Measurements from ENCODE around the gene CAPN15. TPM values are rescaled to one million over a fixed set of nuclear protein-coding genes. Genes with fewer than 3 reads are reported as not detected.

Gene CAPN15
- total and polyA plus RNA-seq, 9 of the 15 experiments (the other 6 are each of a cell fraction or from before 2014, with no cell fraction given), result 0.62 to 111 (median 14.2) TPM

- no peak overlapping the region for H3K27ac ChIP-seq (ENCODE audit: extremely low read depth, low read depth, low read length)
- no peak for FAIRE-seq
- no TSS peak for BruUV-seq (replicated peaks)
Measured at GRCh38 chr16:512802-513201, 14.7 kb upstream of the CAPN15 start.

More at GRCh38 chr16:512802-513201, 14.7 kb upstream of the CAPN15 start:
- 82% methylated on average over 6 of the region's 6 CpGs for WGBS (ENCODE audit: insufficient coverage, low coverage, missing lambda C conversion rate)
- Histone ChIP-seq H3K4me1 (replicated peaks in 1 of 2; ENCODE audit: control insufficient read depth in 2 of 2, insufficient read depth in 2 of 2, low read length in 2 of 2) (peaks cover 2 to 31% of the 10 kb centered on the region in 2 experiments; a peak in 4 of 5 replicates), H3K9me3 (replicated peaks; ENCODE audit: control insufficient read depth, insufficient read depth, low read depth, low read length) (no peaks in the 10 kb centered on the region), H3K27me3 (ENCODE audit: control insufficient read depth in 2 of 2, insufficient read depth in 2 of 2, low read length in 2 of 2) (no peaks in the 10 kb centered on the region), H3K9ac (ENCODE audit: insufficient read depth in 1 of 2, low read depth in 2 of 2, low read length in 2 of 2) (no peak overlapping the region), H3K4me2 (ENCODE audit: insufficient read depth, low read length) (no peak overlapping the region), H2AFZ (ENCODE audit: low read depth, low read length) (no peak overlapping the region), H3K4me3 (no peak overlapping the region), H4K20me1 (replicated peaks; ENCODE audit: control insufficient read depth, insufficient read depth, low read length) (no peaks in the 10 kb centered on the region), H3K36me3 (ENCODE audit: control insufficient read depth, insufficient read depth, low read length) (peaks cover 6% of the 10 kb centered on the region; the same call in 1 of the 3 replicates), H3K79me2 (ENCODE audit: control insufficient read depth, insufficient read depth, low read length) (no peaks in the 10 kb centered on the region), H3K9me1 (ENCODE audit: control insufficient read depth, insufficient read depth, low read length) (no peaks in the 10 kb centered on the region)
- no peak for DNase-seq (ENCODE audit: extremely low read depth in 1 of 4, low spot score in 3 of 4)
- intact Hi-C loops (cut with micrococcal nuclease), result no loop called here
- no peak for ATAC-seq
- POLR2A ChIA-PET, result interaction anchor here (0.9 kb wide), 1 partner anchor 101 kb away, joined by 4 read pairs; no protein-coding TSS in a partner anchor
- no peak for TF ChIP-seq KLF16 (IDR thresholded peaks at IDR 0.05)
- TF ChIP-seq NCOA2 (IDR thresholded peaks at IDR 0.05; ENCODE audit: partially characterized antibody in 2 of 2), result no peak
- no peak for TF ChIP-seq ZNF277 (CRISPR knock-in tag; IDR thresholded peaks at IDR 0.05; ENCODE audit: borderline replicate concordance)
- no peak for TF ChIP-seq CXXC5 (CRISPR knock-in tag; IDR thresholded peaks at IDR 0.05)
- no peak for TF ChIP-seq POLR3A (IDR thresholded peaks at IDR 0.05; ENCODE audit: borderline replicate concordance, extremely low read depth, insufficient read depth, insufficient read length)
- no peak for TF ChIP-seq E2F3 (CRISPR knock-in tag; IDR thresholded peaks at IDR 0.05)
- CTCF ChIA-PET (ENCODE audit: low intra/inter-chr PET ratio), result no interaction called here
- in situ Hi-C loops (cut with MboI), result no loop called here

Data from K562 (cell line).